HG03442 (cell line): ENCODE data around the gene LLGL1.

Source experiments
- ATAC-seq: cut with Tn5 transposase; IDR thresholded peaks from one replicate; pipeline ENCODE4 v1.9.1; 2021; ENCODE audit warnings: mild to moderate bottlenecking, moderate library complexity; ENCODE audit not compliant: unreplicated experiment

The LLGL1 gene

DNA sequence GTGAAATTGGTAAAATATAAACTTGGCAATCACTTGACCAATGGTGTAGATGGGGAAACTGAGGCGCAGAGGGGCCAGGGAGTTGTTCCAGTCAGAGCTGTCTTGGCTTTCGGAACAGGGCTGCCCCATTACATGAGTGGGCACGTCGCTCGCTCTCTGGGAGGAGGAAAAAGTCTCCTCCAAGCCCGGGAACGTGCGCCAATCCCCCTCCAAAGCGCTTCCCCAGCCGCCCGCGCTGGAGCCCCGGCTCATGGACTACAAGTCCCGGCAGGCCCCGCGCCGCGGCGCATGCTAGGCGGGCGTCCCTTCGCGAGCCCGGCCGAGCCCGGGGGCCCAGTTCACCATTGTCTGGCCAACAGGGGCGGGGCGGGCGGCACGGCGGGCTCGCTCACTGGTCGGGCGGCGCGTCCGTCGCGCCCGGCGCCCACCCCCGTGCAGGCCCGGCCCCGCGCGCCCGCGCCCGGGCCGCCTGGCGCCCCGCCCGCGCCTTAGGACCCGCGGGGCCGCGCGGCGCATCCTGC is at the start of gene LLGL1:
Gene LLGL1 (plus strand): TSS at position 515 of the 521 bp plus-strand sequence. CDS start 48 bp downstream, outside the sequence.
- ATAC-seq, result peak; percentile 76

DNA sequence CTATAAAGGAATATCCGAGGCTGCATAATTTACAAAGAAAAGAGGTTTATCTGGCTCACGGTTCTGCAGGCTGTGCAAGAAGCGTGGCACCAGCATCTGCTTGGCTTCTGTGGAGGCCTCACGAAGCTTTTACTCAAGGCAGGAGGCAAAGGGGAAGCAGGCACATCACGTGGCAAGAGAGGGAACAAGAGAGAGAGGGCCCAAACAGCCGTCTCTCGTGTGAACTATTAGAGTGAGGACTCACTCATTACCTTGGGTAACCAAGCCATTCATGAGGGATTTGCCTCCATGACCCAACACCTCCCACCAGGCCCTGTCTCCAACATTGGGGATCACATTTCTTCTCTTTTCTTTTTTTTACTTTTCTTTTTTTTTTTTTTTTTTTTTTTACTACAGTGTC is 49.3 kb upstream of the LLGL1 start:
- ATAC-seq, result no peak

DNA sequence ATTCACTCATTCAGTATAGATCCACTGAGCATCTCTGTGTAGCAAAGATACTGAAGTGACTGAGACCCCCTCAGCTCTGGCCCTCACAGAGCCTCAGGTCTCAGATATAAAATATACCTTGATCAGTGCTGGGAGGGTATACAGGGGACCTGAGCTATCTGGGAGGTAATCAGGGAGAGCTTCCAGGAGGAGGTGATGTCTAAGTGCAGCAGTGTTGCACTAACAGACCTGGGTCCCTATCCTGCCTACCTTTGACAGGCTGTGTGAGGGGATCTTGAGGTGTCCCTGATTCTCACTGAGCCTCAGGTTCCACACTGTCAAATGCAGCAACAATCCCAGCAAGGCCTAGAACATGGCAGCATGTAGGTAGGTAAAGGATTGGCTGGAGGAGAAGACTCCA is 48.3 kb upstream of the LLGL1 start:
- no peak for ATAC-seq

DNA sequence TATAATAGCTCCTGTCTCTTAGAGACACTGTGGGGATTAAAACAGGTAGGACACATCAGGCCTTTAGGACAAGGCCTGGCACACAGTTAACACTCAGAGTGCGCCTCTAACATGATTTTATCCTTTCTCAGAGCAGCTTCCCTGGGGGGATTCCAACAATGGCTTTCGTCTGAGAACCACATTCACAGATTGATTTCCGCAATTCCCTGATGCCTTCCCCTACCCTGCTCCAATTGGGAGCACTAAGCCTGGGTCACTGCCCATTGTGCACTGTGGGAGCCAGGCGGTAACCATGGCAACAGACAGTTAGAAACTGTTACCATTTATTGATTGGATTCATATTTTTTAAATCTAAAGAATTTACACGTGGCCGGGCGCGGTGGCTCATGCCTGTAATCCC is 47.7 kb upstream of the LLGL1 start:
- ATAC-seq, result no peak

DNA sequence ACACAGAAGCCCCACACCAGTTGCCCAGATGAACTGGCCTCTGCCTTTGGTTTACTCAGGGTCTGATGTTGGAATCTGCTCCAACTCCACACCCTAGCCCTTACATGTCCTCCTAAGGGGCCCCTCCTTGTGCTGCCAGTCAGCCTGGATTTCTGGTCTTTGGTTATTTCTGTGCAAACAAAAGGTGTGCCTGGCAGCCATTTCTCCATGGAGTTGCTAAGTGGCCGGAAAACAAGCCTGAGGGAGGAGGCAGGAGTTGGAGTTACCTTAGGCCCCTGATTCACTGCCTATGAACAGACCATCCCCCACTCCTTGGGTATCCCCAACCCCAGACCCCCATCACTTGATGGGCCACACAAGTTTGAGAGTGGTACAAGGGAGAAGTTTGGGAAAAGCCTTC is 46.2 kb upstream of the LLGL1 start:
- ATAC-seq, result no peak

DNA sequence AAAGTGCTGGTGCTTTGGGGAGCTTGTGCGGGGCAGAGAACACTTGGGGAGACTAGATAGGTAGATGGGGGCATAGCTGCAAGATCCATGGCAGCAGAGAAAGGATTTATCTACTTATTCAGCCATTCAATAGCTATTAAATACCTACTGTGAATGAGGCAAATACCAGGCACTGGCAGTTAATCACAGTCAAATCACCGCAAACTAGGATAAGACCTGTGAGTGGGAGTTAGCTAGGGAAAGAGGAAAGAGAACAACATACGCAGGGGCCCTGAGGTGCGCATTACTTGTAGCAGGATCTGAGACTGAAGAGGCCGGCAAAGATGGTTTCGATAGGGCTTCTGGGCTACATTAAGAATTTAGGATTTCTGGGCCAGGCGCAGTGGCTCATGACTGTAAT is 45.6 kb upstream of the LLGL1 start:
- no peak for ATAC-seq

DNA sequence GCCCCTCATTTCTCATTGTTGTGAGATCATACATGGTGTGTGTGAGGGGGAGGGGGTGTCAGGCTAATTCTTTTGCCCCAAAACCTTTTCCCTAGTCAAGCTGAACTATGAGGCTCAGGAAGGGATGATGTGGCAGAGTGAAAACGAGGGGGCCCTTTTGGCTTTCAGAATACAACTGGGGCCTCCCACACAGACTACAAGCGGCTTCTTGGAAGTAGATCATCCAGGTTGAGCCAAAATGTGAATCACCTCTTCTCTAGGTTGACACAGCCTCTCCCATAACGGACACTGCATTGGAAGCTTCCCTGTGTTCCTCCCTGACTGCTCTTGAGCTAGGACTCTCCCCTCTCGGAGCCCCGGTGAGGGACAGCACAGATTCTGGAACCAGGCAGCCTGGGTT is 44.1 kb upstream of the LLGL1 start:
- no peak for ATAC-seq

DNA sequence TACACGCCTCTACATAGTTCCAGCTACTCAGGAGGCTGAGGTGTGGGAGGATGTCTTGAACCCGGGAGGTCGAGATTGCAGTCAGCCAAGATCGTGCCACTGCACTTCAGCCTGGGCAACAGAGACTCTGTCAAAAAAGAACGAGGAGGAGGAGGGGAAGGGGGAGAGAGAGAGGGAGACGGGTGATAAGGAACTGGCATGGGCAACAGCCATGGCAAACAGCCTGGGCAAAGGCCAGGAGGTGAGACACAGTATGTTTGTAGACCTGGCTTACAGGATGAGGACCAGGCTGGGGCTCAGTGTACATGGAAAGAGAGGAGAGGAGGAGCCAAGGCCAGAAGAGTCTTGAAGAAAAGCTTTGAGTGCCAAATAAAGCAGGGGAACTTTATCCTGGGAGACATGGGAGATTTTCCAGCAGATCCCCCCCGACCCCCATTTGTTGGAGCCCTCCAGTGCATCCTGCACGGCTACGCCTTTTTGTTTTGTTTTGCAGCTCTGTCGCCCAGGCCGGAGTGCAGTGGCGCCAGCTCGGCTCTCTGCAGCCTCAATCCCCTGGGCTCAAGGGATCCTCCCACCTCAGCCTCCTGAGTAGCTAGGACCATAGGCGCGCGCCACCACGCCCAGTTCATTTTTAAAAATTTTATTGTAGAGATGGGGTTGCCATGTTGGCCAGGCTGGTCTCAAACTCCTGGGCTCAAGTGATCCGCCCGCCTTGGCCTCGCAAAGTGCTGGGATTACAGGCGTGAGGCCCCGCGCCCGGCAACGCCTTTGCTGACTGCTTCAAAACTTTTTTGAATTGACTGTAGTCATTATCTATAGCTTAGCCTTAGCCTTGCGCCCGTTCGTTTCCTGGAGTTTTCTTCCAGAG is 43.1 kb upstream of the LLGL1 start:
- no peak for ATAC-seq

DNA sequence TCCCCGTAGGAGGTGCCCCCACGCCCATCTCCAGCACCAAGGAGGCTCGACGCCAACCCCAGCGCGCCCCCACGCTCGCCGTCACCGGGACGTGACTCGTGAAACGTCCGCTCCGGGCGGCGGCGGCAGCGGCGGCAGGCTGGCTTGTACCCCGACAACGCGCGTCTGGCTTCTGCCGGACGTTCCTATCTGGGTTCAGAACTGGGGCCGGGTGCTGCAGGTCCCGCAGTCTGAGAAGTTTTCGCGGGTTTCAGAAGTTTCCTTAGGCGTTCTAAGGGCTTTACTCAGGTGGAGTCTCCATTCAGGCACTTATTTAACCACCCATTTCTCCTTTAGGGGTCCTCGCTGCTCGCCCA is 42.5 kb upstream of the LLGL1 start:
- ATAC-seq, result peak; percentile 37

DNA sequence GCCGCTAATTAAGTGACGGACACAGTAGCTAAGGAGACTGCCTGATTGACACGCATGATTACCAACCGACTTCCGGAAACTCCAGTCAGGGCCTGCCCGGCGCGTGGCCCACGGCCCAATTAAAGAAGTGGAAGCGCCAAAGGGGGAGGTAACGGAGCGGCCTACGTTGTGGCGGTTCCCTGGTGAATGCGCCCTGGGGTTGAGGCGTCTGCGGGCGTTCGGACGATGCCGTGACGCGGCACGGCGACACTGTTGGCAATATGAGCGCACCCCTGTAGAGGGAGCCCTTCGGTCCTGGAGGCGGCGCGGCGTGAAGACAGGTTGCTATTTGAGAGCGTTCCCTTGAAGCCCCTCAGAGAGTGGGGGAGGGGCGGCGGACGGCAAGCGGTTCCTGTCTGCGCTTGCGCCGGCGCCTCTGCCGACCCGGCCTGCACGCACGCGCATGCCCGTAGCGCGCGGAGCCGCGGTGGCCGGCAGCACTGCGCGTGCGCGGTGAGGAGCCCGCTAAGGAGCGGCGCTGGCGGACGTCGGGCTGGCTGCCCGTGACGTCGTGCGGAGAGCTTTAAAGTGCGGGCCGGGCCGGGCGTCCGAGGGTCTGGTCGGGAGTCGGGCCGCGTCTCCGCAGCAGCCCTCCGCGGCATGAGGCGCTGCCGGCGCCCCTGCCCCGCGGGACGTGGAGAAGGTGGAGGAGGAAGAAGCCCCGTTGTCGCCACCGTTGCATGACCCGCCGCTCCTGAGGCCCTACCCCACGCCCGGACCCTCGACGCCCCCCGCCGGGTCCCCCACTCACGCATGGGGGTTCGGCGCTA is 41.9 kb upstream of the LLGL1 start, which contains the start of gene ALKBH5:
Gene ALKBH5 (plus strand): TSS at position 495 of the 809 bp plus-strand sequence. CDS start 416 bp downstream, outside the sequence.
- peak; percentile 80 for ATAC-seq

DNA sequence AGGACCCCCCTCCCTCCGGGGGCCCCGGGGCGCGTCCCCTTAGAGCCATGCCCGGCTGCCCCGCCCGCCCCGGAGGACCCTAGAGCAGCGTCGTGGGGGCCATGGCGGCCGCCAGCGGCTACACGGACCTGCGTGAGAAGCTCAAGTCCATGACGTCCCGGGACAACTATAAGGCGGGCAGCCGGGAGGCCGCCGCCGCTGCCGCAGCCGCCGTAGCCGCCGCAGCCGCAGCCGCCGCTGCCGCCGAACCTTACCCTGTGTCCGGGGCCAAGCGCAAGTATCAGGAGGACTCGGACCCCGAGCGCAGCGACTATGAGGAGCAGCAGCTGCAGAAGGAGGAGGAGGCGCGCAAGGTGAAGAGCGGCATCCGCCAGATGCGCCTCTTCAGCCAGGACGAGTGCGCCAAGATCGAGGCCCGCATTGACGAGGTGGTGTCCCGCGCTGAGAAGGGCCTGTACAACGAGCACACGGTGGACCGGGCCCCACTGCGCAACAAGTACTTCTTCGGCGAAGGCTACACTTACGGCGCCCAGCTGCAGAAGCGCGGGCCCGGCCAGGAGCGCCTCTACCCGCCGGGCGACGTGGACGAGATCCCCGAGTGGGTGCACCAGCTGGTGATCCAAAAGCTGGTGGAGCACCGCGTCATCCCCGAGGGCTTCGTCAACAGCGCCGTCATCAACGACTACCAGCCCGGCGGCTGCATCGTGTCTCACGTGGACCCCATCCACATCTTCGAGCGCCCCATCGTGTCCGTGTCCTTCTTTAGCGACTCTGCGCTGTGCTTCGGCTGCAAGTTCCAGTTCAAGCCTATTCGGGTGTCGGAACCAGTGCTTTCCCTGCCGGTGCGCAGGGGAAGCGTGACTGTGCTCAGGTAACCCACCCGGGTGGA is 41.0 kb upstream of the LLGL1 start:
- ATAC-seq, result peak; percentile 5

DNA sequence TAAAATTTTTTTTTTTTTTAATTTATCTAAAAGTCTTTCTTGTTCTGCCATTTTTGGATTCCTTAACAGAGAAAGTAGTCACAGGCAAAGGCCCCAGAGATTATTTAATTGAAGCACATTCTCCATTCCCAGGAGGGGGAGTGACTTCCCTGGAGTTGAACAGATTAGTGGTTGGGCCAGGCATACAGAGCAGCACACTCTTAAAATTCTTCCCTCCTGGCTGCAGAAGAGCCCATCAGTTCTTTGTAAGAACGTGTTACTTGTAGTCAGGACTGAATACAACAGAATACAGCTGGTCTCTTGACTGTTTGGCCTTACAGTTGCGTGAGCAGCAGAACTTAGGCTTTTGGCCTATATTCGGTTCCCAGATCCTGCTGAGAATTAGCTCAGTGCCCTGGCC is 40.0 kb upstream of the LLGL1 start:
- no peak for ATAC-seq

DNA sequence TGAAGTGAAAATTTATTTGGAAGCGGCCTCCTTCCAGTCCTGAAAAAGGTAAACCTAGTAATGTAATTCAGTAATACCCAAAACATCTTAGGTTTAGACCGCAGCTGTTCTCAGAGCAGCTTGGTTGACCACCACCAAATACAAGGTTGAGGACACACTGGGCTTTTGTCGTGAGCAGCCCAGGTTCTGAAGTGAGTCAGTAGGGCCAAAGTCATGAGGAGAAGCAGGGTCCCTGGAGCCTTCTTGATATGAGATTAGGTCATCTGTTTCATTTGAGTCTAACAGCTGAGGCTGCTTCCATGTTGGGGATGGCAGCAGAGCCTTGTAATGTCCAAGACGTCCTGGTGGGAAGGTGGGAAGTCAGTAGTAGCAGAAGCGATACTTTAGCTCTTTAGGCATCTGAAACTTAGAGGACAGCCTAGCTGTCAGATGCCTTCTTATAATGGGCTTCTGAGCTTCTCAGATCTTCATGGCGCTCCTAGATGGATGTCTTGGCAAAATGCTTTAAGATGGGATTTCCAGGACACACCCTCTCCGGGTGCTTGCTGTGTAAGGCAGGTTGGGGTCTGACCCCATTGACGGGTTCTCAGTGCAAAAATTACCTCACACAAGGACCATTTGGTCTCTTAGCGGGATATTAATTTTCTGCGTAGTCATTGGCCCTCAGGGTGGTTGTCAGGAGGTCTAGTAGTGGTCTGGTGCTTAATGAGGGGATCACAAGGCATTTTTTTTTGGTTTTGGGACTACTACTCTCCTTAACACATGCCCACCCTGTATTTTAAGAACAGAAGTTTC is 39.4 kb upstream of the LLGL1 start:
- ATAC-seq, result no peak

DNA sequence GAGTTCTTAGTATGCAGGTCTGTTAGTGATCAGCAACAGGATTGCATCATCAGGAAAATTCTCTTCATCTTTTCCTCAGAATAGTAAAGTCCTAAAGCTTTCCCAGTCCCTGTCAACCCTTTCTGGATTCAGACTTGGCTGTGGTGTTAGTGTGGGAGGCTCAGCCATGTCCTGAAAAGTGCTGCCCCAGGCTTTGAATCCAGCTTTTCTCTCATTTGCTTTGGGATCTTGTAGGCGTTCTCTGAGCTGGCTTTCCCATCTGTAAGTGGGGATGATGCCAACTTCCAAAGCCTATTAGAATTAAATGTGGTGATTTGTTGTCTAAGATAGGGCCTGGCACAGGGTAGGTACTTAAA is 38.8 kb upstream of the LLGL1 start:
- ATAC-seq, result no peak

DNA sequence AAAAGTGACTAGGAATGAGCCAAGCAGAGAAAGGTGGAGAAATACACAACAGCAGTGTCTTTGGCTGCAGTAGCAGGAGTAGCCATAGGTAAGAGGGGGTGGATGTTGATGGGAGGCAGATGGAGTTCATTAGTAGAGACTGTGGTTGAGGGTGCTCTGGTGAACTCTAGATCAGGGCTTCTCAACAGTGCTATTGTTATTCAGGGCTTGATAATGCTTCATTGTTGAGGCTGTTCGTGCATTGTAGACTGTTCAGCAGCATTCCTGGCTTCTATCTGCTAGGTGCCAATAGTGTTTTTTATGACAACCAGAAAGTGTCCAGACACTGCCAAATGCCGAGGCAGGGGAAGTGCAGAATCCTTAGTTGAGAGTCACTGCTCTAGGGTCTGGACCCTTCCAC is 38.2 kb upstream of the LLGL1 start:
- no peak for ATAC-seq

DNA sequence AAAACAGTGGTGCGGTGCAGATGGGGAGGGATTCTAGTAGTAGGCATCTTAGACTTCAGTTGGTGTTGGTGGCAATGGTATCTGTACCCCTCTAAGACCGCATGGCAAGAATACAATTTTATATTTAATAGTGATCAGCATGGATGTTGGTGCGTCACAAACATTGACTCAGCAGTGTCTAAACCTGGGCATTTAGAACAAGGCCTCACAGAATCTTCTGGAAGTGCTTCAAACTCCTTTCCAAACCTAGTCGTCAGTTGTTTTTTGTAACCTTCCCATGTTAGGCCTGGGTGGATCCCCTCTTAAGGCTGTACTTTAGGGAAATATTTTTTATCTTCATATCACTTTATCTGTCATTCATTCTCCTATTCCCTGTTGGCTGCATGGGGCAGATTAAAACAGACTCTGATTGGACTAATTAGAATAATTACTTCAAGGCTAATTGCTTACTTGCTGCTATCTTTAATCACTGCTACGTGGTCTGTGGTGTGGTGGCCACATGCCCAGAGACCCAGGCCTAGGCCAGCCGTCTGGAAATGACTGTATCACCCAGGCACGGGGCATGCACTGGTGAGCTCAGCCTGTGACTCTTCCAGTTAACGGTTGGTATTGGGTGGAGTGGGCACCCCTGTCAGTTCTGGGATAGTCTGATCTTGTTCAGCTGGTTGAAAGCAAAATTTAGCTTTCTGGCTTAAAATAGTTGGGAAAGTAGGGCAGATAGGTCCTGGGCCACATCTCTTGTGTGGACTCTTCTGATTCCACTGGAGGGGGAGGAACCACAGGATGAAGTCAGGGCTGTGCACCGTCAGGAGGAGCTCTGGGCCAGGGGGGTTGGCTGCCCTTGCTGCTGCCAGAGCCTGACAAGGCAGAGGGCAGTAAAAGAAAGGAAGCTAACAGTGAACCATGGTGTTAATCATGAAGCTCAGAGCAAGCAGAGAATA is 37.3 kb upstream of the LLGL1 start:
- no peak for ATAC-seq

DNA sequence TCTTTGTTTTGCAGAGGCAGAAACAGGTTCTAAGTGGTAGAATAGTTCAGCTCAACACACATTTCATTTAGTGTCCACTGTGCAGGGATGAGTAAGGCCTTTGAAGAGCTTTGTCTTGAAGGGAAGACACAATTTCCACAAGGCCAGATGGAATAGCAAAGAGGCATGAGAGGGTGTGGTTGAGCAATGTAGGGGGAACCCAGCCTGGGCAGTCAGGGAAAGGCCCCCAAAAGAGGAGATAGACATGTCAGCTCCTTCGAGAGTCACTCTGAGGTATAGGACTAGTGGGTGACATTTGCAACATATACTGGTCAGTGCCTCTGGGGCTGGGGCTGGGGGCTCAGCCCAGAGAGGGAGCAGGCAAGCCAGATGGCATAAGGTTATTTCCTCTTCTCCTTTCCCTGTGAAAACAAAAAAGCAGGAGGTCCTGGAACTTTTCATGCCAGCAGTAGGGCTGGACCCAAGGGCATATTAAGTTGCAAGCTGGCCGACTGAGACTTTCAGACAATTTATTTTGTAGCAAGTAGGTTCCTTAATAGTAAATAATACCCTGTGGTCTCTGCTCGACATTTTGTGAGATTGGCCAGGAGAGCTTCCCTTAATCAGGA is 34.7 kb upstream of the LLGL1 start:
- ATAC-seq, result no peak

DNA sequence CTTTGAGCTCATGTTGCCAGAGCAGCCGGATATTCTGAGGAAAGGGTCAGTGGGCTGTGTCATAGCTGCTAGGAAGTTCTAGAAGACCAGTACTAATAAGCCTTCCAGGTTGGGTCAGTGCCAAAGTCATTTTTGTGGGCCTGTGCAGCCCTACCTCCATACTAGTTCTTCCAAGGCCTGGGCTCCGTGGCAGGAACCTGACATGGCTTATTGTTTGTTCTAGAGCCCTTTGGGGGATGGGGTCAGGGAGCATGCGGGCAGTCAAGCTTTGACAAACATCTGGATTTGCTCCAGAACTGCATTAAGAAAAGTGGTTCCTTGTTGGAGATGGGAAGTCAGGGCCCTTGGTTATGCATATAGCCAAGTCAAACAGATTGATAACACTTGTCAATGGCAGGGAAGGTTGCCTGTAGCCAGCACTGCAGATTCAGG is 34.2 kb upstream of the LLGL1 start:
- ATAC-seq, result no peak

DNA sequence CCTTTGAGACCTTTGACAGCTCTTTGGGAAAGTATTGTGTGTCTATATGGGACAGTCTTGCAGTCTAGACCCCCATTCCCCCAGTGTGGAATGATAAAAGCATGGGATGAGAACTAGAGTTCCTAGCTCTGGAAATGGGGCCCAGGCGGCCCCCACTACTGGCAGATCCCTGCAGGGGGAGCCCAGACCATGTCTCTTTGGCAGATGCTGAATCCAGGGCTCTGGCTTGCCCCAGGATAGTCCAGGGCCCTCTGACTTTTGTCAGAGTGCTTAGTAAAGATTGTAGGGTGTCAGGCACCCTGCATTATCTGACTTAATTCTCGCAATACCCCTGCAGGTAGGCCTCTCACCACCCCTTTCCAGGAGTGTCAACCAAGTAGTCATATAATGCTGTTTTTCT is 33.5 kb upstream of the LLGL1 start:
- ATAC-seq, result no peak
